ENCODE data around the gene PRRG1.
"Not testable (repeated sequence)": the region's sequence is repeated elsewhere in the genome, so short reads cannot be mapped to it uniquely, and the experiment has no call there.

PRRG1 gene

DNA sequence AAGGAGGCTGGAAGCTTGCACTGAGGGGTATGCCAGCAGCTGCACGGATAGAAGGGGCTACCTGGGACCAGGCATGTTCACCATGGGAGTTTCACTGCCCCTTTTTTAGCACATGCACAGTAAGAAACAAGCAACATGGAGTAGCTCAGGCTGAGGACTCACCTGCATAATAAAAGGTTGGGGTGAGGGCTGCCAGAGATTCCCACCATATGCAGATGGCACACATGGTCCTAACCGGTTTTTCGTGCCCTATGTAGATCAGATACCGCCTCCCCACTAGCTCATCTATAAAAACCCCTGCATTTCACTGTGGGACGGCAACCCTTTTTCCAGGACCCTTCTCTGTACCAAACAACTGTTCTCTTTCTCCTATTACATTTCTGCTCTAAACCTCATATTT is 125.3 kb downstream of the PRRG1 start:
- DNase-seq = no peak

DNA sequence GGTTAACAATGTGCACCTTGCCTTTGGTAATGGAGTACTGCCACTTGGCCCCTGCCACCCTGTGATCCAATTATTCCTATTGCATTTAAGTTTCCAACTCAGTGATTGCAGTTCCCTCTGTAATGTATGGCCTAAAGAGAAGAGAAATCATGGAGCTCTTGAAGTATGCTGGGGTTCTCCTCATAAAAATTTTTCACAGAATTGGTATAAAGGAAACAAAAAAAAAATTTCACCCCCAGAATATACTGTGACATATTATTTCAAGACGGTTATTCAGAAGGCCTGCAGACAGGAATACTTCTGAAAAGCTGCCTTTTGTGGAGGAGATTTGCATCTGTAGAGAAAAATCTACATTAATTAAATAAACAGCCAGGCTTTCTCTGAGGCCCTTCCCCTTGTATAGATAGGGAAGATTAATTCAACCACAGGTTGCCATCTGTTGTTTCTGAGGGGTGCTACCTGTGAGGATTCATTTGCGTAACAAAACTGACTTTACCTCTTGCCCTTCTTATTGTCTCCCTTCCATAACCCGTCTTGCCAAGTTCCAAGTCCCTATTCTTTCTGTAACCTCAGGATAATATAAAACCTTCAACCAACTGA is 127.5 kb downstream of the PRRG1 start:
- no peak for DNase-seq

DNA sequence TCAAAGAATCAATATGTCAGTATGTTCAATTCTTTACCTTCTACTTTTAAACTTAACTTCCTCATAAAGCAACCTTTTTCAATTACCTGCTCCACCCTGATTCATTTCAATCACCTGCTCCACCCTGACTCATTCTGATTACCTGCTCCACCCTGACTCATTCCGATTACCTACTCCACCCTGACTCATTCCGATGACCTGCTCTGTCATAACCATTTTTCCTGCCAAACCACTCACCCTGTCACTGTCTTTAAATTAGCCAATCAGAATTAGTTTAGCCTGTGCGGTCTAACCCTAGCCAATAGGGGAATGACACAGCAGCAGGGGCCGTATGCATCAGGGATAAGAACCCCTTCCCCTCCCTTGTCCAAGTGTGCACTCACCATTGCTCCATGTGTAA is 135.2 kb downstream of the PRRG1 start:
- not testable (repeated sequence) for DNase-seq

DNA sequence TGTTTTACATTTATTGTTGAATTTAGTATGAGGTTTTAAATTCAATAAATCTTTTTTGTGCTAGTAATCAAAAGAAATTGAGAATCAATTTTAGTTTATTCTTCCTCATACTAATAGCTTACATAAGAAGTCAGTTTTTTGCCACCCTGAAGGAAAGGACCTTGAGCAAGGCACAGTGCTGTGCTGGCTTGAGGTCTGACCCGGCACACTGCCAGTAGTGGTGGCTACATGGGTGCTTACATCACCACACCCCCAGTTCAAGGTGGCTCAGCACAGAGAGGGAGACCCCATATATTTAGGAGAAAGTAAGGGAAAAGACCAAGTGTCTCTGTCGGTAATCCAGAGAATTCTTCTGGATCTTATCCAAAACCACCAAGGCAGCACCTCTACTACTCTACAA is 136.3 kb downstream of the PRRG1 start:
- DNase-seq = no peak

DNA sequence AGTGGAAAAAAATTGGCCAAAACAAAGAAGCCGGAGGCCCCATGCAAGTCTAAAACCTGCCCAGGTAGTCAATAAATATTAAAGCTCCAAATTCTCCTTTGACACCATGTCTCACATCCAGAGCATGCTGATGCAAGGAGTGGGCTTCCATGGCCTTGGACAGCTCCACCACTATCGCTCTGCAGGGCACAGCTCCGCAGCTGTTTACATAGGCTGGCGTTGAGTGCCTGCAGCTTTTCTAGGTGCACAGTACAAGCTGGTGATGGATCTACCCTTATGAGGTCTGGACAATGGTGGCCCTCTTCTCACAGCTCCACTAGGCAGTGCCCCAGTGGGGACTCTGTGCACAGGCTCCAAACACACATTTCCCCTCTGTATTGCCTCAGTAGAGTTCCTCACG is 138.1 kb downstream of the PRRG1 start:
- no peak for DNase-seq

DNA sequence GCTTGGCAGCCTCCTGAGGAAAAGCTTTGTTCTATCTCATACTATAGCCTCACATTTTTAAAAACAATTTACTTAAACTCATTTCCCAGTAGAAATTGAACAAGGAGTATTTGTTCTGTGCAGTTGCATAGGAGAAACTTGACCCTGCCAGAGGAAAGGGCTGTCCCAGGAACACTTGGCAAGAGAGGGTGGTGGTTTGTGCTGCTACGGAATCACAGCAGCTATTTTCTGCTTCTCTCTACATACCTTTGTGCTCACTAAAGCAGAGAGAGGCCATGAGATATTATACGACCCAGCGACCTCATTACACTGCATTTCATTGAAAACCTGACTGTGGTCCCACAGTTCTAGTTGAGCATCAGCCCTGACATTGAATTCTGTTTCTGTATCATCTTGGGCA is 139.2 kb downstream of the PRRG1 start:
- DNase-seq = no peak

DNA sequence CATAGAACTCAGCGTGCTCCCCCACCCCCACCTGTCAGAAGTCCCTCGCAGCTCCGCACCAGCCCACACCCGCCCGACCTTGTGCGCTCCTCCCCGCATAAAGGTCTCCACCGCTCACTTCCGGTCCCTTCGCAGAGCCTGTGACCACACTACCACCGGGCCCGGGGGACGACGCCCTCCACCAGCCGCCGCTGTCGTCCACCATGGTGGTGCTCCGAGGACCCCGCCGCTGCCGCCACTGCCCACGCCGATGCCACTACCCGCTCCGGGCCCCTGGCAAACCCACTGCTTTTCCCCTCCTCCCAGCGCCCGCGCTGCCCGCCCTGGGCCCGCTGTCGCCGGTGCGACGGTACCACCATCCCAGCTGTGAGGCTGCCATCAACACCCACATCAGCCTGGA is 142.5 kb downstream of the PRRG1 start:
- DNase-seq = no peak

DNA sequence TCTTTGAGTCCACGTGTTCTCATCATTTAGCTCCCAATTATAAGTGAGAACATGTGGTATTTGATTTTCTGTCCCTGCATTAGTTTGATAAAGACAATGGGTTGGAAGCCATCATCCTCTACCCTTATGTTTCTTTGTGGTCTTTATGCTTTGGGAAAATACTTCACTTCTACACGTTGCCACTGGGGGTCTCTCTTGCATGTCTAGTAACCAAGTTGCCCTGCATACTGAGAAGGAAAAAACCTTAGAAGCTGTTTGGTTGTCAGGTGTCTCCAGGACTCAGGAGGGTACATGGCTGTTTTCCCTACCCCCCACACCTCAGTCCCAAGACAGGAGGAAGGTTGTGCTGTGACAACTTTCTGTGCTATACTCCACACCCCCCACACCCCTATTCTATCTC is 146.6 kb downstream of the PRRG1 start:
- not testable (repeated sequence) for DNase-seq

DNA sequence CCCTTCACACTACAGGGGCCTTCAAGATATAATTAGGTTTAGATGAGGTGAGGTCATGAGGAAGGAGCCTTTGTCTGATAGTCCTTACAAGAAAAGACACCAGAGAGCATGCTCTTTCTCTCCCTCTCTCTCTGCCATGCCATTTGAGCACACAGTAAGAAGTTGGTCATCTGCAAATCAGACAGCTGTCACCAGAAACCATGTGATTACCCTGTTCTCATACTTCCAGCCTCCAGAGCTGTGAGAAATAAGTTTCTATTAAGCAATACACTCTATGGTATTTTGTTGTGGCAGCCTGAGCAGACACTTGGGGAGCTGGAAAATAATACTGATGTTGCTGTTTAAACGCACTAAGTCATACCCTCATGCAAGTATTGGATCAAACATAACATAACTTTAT is 148.0 kb downstream of the PRRG1 start:
- DNase-seq = not testable (repeated sequence)

DNA sequence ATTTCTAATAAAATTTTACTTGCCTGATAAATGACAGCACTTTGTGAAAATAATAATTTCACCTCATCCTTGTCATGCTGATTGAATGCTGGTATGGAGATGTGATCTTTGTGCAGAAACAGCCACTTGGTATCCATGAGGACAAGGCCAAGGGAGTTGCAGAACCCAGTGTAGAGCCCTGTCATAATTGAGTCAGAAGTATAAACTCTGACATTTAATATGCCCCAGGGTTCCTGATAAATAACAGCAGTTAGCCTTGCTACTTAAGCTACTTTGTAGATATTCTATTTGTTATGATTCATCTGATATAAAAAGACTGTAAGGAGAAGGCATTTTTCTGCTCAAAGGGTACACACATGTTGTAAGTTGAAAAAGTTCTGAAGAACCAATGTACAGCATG is 149.2 kb downstream of the PRRG1 start:
- DNase-seq = not testable (repeated sequence)

DNA sequence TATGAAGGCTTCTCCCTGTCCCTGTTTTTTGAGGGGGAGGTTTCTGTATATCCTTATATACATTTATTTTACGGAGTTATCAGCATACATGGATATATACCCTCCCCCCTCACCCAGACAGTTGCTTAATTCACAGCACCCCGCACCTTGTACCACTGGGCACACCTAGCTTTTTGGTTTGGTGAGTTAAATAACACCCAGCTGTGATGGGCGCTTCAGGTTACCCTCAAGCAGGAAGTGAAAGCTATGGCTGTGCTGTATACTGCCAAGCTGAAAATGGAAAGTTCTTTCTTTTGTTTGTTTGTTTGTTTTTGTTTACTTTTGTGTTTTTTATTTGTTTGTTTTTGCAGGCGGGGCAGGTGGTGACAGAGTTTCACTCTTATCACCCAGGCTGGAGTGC is 150.5 kb downstream of the PRRG1 start:
- DNase-seq = not testable (repeated sequence)

DNA sequence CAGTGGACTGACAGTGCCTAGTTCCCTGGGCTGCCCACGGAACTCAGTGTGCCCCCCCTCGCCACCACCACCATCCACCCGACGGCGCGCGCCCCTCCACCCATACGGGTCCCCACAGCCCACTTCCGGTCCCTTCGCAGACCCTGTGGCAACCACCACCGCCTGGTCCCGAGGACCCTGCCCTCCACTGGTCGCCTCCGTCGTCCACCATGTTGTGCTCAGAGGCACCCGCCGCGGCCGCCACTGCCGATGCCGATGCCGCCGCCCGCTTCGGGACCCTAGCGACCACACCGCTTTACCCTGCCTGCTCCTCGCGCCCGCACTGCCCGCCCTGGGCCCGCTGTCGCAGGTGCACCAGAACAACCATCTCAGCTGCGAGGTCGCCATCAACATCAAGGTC is 155.8 kb downstream of the PRRG1 start:
- DNase-seq = no peak

All from activated CD8-positive, alpha-beta memory T cell treated with anti-CD3 and anti-CD28 coated beads, Interleukin-2, amount 50 U/mL, for 4 hours (primary cell).